GM12878 (cell line): ENCODE measurements around the gene LCLAT1. TPM values are rescaled to one million over a fixed set of nuclear protein-coding genes. Genes with fewer than 3 reads are reported as not detected.

ENCODE experiments used
- ATAC-seq: fragments of 200-7000 bp; cut with Tn5 transposase; 3 replicates; pipeline ENCODE4 v1.9.1; 2020; ENCODE audit warnings: mild to moderate bottlenecking, moderate library complexity
- BruUV-seq: library from RNA; stranded (reverse); fragments of 400-500 nt; replicated peaks from 2 replicates; lab custom pipeline; 2021; lab: Mats Ljungman, UMichigan
- CTCF ChIA-PET: fragments of 300-600 bp; sonication (Branson Sonifier 250); formaldehyde crosslinking; extraction: SDS; loops from one replicate; lab custom pipeline; 2021; ENCODE audit warnings: inconsistent platforms; lab: Yijun Ruan, JAX
- POLR2A ChIA-PET: fragments of 350-600 bp; formaldehyde crosslinking; extraction: SDS; loops from one replicate; lab custom pipeline; 2021; ENCODE audit warnings: inconsistent platforms; lab: Charles Lee
- RAD21 ChIA-PET: fragments of 300-600 bp; sonication (Branson Sonifier 250); formaldehyde crosslinking; loops from one replicate; lab custom pipeline; 2023; ENCODE audit warnings: antibody characterized with exemption; ENCODE audit not compliant: unreplicated experiment; lab: Charles Lee
- SMC1A ChIA-PET: fragments of 300-600 bp; sonication (Branson Sonifier 250); formaldehyde crosslinking; loops from one replicate; lab custom pipeline; 2023; ENCODE audit not compliant: unreplicated experiment, uncharacterized antibody; lab: Charles Lee
- DNase-seq: peaks from one replicate; pipeline ENCODE4 v3.0.0-alpha.2; 2011; ENCODE audit warnings: low read depth, low spot score
- FAIRE-seq: peaks from 3 replicates; lab custom pipeline; 2011; peaks lifted over from hg19 to GRCh38; lab: Jason Lieb, UNC
- H2AFZ ChIP-seq: 2 replicates; pipeline ENCODE4 v1.6.0; 2011; ENCODE audit warnings: low read depth, low read length, control low read depth; ENCODE audit not compliant: control insufficient read depth
- H3K27ac ChIP-seq: 2 replicates; pipeline ENCODE4 v1.5.1; 2011; ENCODE audit warnings: control low read depth; ENCODE audit not compliant: control insufficient read depth, insufficient read depth
- H3K27me3 ChIP-seq, 2 experiments: replicated peaks in 1 of 2; 2 replicates each; pipeline versions ENCODE4 v1.6.0 to v1.6.1; 2011; ENCODE audit warnings: low read length in 1 of 2; ENCODE audit not compliant: control insufficient read depth in 2 of 2, insufficient read depth in 2 of 2
- H3K36me3 ChIP-seq, 2 experiments: 2 replicates each; pipeline ENCODE4 v1.5.1; 2011; ENCODE audit warnings: low read length in 1 of 2; ENCODE audit not compliant: control insufficient read depth in 2 of 2, insufficient read depth in 2 of 2
- H3K4me1 ChIP-seq: 2 replicates; pipeline ENCODE4 v1.6.1; 2011; ENCODE audit warnings: mild to moderate bottlenecking, low read length, moderate library complexity, mixed read lengths; ENCODE audit not compliant: control insufficient read depth, insufficient read depth
- H3K4me2 ChIP-seq: 2 replicates; pipeline ENCODE4 v1.6.0; 2011; ENCODE audit warnings: control low read depth; ENCODE audit not compliant: control insufficient read depth, insufficient read depth
- H3K4me3 ChIP-seq: fragments of 200-600 bp; sonication (generic); 2 replicates; pipeline ENCODE4 v1.5.1; 2016
- H3K79me2 ChIP-seq: 2 replicates; pipeline ENCODE4 v1.6.0; 2011; ENCODE audit warnings: low read length; ENCODE audit not compliant: control insufficient read depth, insufficient read depth
- H3K9ac ChIP-seq: 2 replicates; pipeline ENCODE4 v1.8.0; 2011; ENCODE audit warnings: low read length, control low read depth, mixed read lengths; ENCODE audit not compliant: control insufficient read depth, insufficient read depth
- H3K9me3 ChIP-seq: replicated peaks from 3 replicates; pipeline ENCODE4 v1.5.1; 2011; ENCODE audit warnings: mild to moderate bottlenecking, low read length; ENCODE audit not compliant: control insufficient read depth, insufficient read depth
- H4K20me1 ChIP-seq: 2 replicates; pipeline ENCODE4 v1.6.0; 2011; ENCODE audit not compliant: control insufficient read depth, insufficient read depth
- E2F8 ChIP-seq: fragments of 450-650 bp; IDR thresholded peaks from 2 replicates; pipeline ENCODE4 v1.6.1; 2018; ENCODE audit warnings: mild to moderate bottlenecking, low read depth, moderate library complexity; ENCODE audit not compliant: partially characterized antibody
- HDGF ChIP-seq: fragments of 450-650 bp; IDR thresholded peaks from 2 replicates; pipeline ENCODE4 v1.6.1; 2016; ENCODE audit warnings: antibody characterized with exemption
- JUND ChIP-seq: IDR thresholded peaks from 2 replicates; pipeline ENCODE4 v1.6.1; 2012; ENCODE audit warnings: low read depth, mild to moderate bottlenecking, low read length, improper control_type of control experiment, moderate library complexity
- MLLT1 ChIP-seq: fragments of 450-650 bp; IDR thresholded peaks from 2 replicates; pipeline ENCODE4 v1.6.1; 2016; ENCODE audit warnings: mild to moderate bottlenecking
- SPI1 ChIP-seq: IDR thresholded peaks from 2 replicates; pipeline ENCODE4 v1.6.1; 2011; ENCODE audit warnings: low read depth, mild to moderate bottlenecking, low read length, moderate library complexity, borderline replicate concordance; ENCODE audit not compliant: insufficient read depth
- ZNF622 ChIP-seq: fragments of 450-650 bp; IDR thresholded peaks from 2 replicates; pipeline ENCODE4 v1.6.1; 2017; ENCODE audit warnings: mild to moderate bottlenecking, inconsistent platforms
- in situ Hi-C: fragments of 300-500 bp; cut with MboI; formaldehyde crosslinking; loops from 9 replicates; pipeline ENCODE4 v1.14.3; 2018; ENCODE audit warnings: mixed read lengths
- intact Hi-C: fragments of 100-400 bp; cut with micrococcal nuclease; formaldehyde crosslinking; loops from one replicate; pipeline ENCODE4 v1.14.2; 2022; ENCODE audit not compliant: unreplicated experiment
- polyA plus RNA-seq, 11 experiments: library from polyadenylated mRNA; depleted of rRNA in 4 of 11; unstranded in 6 of 11; stranded (reverse) in 5 of 11; fragments of >200 nt; fragmentation: Nextera tagmentation in 4 of 11; fragmentation: Illumina TruSeq in 1 of 11; extraction: Ambion mirVana in 4 of 11; extraction: Trizol in 1 of 11; gene quantifications; 1 replicate in 1 of 11; 2 replicates in 10 of 11; pipeline versions ENCODE4 v1.2.1 to v1.2.3, GENCODE V29; 2011 to 2016; ENCODE audit warnings: inconsistent platforms in 2 of 11, missing spikeins in 2 of 11, low read depth in 1 of 11
- total RNA-seq, 4 experiments: library from RNA; depleted of rRNA in 3 of 4; stranded (reverse); fragments of >200 nt in 3 of 4; fragmentation: Illumina TruSeq in 1 of 4; extraction: Trizol in 1 of 4; gene quantifications; 2 replicates each; pipeline versions ENCODE4 v1.2.1 to v1.2.3, GENCODE V29; 2013 to 2021
- TF ChIP-seq, protein P1 (sequence below): fragments of 450-650 bp; conservative IDR thresholded peaks from 2 replicates; pipeline ENCODE4 v1.6.1; 2017; ENCODE audit warnings: mild to moderate bottlenecking, moderate library complexity

LCLAT1 gene
- total and polyA plus RNA-seq, 10 of the 15 experiments (the other 5 are each of a cell fraction or from before 2014, with no cell fraction given): 8.1 to 33.0 (median 15.9) TPM

DNA sequence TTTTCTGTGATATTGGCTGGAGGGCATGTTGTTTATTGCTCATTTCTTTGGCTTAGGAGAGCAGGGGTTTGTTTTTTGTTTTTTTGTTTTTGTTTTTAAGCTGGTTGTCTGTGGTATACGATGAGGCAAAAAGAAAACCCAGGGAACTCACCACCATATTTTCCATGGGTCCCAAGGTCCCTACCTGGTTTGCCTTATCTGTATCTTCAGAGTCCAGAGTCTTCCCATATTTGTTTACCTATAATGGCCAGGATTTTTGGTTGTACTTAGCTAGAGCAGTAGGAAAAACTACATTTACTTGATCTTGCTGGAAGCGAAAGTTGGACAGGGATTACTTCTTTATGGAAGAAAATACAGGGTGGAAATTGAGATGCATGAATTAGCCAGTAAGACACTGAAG is 9.5 kb downstream of the LCLAT1 start (continued):
- TF ChIP-seq, protein P1, sequence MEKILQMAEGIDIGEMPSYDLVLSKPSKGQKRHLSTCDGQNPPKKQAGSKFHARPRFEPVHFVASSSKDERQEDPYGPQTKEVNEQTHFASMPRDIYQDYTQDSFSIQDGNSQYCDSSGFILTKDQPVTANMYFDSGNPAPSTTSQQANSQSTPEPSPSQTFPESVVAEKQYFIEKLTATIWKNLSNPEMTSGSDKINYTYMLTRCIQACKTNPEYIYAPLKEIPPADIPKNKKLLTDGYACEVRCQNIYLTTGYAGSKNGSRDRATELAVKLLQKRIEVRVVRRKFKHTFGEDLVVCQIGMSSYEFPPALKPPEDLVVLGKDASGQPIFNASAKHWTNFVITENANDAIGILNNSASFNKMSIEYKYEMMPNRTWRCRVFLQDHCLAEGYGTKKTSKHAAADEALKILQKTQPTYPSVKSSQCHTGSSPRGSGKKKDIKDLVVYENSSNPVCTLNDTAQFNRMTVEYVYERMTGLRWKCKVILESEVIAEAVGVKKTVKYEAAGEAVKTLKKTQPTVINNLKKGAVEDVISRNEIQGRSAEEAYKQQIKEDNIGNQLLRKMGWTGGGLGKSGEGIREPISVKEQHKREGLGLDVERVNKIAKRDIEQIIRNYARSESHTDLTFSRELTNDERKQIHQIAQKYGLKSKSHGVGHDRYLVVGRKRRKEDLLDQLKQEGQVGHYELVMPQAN: no peak
- TF ChIP-seq, all 136 proteins: peak for 0

DNA sequence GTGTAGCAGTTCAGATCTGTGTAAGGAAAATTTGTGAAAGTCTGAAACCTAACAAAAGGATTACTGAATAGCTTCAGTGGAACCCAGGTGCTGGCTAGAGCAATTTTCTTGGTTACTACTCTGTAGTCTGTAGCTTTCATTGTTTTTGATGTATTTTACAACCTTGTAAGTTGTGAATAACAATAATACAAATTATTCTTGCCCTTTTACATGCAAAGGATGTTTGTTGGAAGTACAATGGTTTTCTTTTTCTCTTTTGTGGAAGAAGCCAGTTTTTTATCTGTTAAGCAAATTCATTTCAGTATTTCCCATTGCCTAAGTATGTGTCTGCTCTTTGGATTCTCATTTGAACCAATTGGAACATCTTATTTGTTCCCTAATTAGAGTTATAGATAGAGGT is 10.2 kb downstream of the LCLAT1 start:
- no peak for FAIRE-seq
- CTCF ChIA-PET: interaction anchor here (0.7 to 3.8 kb wide), 5 partner anchors 9 to 293 kb away, joined by 3 to 14 read pairs (median 5); no protein-coding TSS in a partner anchor

More for the DNA sequence above, 10.2 kb downstream of the LCLAT1 start:
- Histone ChIP-seq H3K4me3 (no peak overlapping the region), H4K20me1 (no peaks in the 10 kb centered on the region), H3K36me3 (no peaks in the 10 kb centered on the region; a peak in 2 of 4 replicates), H2AFZ (no peak overlapping the region), H3K27ac (no peak overlapping the region), H3K9ac (no peak overlapping the region), H3K27me3 (no peaks in the 10 kb centered on the region), H3K4me1 (peaks cover 3% of the 10 kb centered on the region; the same call in 1 of the 2 replicates), H3K79me2 (peaks cover 8% of the 10 kb centered on the region), H3K9me3 (no peaks in the 10 kb centered on the region; the same call in 2 of the 3 replicates), H3K4me2 (no peak overlapping the region)
- RAD21 ChIA-PET: interaction anchor here (1.7 kb wide), 1 partner anchor 119 kb away, joined by 3 read pairs; no protein-coding TSS in a partner anchor
- POLR2A ChIA-PET: interaction anchor here (0.8 to 1.3 kb wide), 2 partner anchors 10 to 17 kb away, joined by 3 to 4 read pairs; no protein-coding TSS in a partner anchor
- BruUV-seq: no TSS peak
- DNase-seq (no peak), ATAC-seq (no peak)
- SMC1A ChIA-PET: interaction anchor here (0.8 to 1.7 kb wide), 5 partner anchors 9 to 249 kb away, joined by 3 to 6 read pairs (median 5); partner anchors contain the start of gene LCLAT1
- in situ Hi-C loops (no loop called here), intact Hi-C loops (no loop called here)
- no peak for TF ChIP-seq SPI1
- TF ChIP-seq ZNF622: no peak
- no peak for TF ChIP-seq JUND
- TF ChIP-seq MLLT1: no peak
- no peak for TF ChIP-seq HDGF
- TF ChIP-seq E2F8: no peak
